SU-DHL-6 (cell line): ENCODE measurements around the gene TOR3A.

Experiments
- EZH2phosphoT487 ChIP-seq: fragments of 200-600 bp; sonication (generic), shearing (Covaris generic); conservative IDR thresholded peaks from 2 replicates; pipeline ENCODE4 v1.6.1; 2018; ENCODE audit warnings: mild to moderate bottlenecking, antibody characterized with exemption, low read length, moderate library complexity, mixed read lengths
- TF ChIP-seq, protein P1 (sequence below): fragments of 200-600 bp; sonication (generic); IDR thresholded peaks from one replicate; pipeline ENCODE4 v1.5.1; 2017; ENCODE audit warnings: antibody characterized with exemption, mild to moderate bottlenecking, low read length, moderate library complexity; ENCODE audit not compliant: insufficient read depth, poor library complexity, severe bottlenecking

- TF ChIP-seq, protein P1, sequence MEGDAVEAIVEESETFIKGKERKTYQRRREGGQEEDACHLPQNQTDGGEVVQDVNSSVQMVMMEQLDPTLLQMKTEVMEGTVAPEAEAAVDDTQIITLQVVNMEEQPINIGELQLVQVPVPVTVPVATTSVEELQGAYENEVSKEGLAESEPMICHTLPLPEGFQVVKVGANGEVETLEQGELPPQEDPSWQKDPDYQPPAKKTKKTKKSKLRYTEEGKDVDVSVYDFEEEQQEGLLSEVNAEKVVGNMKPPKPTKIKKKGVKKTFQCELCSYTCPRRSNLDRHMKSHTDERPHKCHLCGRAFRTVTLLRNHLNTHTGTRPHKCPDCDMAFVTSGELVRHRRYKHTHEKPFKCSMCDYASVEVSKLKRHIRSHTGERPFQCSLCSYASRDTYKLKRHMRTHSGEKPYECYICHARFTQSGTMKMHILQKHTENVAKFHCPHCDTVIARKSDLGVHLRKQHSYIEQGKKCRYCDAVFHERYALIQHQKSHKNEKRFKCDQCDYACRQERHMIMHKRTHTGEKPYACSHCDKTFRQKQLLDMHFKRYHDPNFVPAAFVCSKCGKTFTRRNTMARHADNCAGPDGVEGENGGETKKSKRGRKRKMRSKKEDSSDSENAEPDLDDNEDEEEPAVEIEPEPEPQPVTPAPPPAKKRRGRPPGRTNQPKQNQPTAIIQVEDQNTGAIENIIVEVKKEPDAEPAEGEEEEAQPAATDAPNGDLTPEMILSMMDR = no peak
- no peak for TF ChIP-seq EZH2phosphoT487
Observed at GRCh38 chr1:179038528-179039281, 43.2 kb upstream of the TOR3A start.
